HFF-Myc (cell line): Measurements from ENCODE around the gene LHFPL5.

Experiments used
- DNase-seq: peaks from one replicate; pipeline ENCODE4 v3.0.0-alpha.2; 2011; ENCODE audit warnings: low read depth; ENCODE audit errors: extremely low read depth
- H3K4me3 ChIP-seq: replicated peaks from 2 replicates; pipeline ENCODE4 v1.5.1; 2011; ENCODE audit warnings: low read depth, mild to moderate bottlenecking, control low read depth, low read length
- CTCF ChIP-seq: IDR thresholded peaks from 2 replicates; pipeline ENCODE4 v1.5.1; 2012; ENCODE audit warnings: mild to moderate bottlenecking, low read depth, low read length, control low read depth; ENCODE audit errors: missing control alignments

Gene LHFPL5

GRCh38 chr6:35833536-35833935, 28.4 kb downstream of the LHFPL5 start:
- H3K4me3 ChIP-seq: no peak overlapping the region
- no peak for TF ChIP-seq CTCF
- no peak for DNase-seq

- no peak for TF ChIP-seq CTCF
- H3K4me3 ChIP-seq: no peak overlapping the region
- DNase-seq: no peak
These were observed 33.9 kb downstream of the LHFPL5 start for GRCh38 chr6:35839019-35839418.

- no peak for TF ChIP-seq CTCF
- H3K4me3 ChIP-seq: no peak overlapping the region
- no peak for DNase-seq
These were observed 37.2 kb downstream of the LHFPL5 start for GRCh38 chr6:35842381-35842780.

GRCh38 chr6:35844290-35844689, 39.1 kb downstream of the LHFPL5 start:
- no peak overlapping the region for H3K4me3 ChIP-seq
- no peak for DNase-seq
- no peak for TF ChIP-seq CTCF

GRCh38 chr6:35850208-35850607, 45.1 kb downstream of the LHFPL5 start:
- no peak for DNase-seq
- H3K4me3 ChIP-seq: no peak overlapping the region
- TF ChIP-seq CTCF: no peak

GRCh38 chr6:35852994-35853393, 47.8 kb downstream of the LHFPL5 start:
- DNase-seq: no peak

More at GRCh38 chr6:35852994-35853393, 47.8 kb downstream of the LHFPL5 start:
- no peak for TF ChIP-seq CTCF
- H3K4me3 ChIP-seq: no peak overlapping the region
